H9 (cell line): ENCODE measurements around the gene KCNE2. TPM values are rescaled to one million over a fixed set of nuclear protein-coding genes. Genes with fewer than 3 reads are reported as not detected.
"Not testable (repeated sequence)": the region's sequence is repeated elsewhere in the genome, so short reads cannot be mapped to it uniquely, and the experiment has no call there.

Experiments used
- DNase-seq: peaks from one replicate; pipeline ENCODE4 v3.0.0-alpha.2; 2017
- H2AFZ ChIP-seq: one replicate; pipeline ENCODE4 v1.6.1; 2013; ENCODE audit warnings: mild to moderate bottlenecking, low read length, control low read depth, moderate library complexity
- H2AK5ac ChIP-seq: 2 replicates; pipeline ENCODE4 v1.6.1; 2013; ENCODE audit warnings: low read length, control low read depth, mixed read lengths; ENCODE audit not compliant: insufficient read length
- H2BK120ac ChIP-seq: one replicate; pipeline ENCODE4 v1.6.1; 2013; ENCODE audit warnings: low read depth, mild to moderate bottlenecking, low read length, control low read depth, inconsistent platforms; ENCODE audit not compliant: poor library complexity, severe bottlenecking
- H2BK12ac ChIP-seq: 2 replicates; pipeline ENCODE4 v1.6.1; 2013; ENCODE audit warnings: low read length, control low read depth, mixed read lengths, low read depth; ENCODE audit not compliant: insufficient read length
- H2BK15ac ChIP-seq: 2 replicates; pipeline ENCODE4 v1.6.1; 2013; ENCODE audit warnings: low read depth, low read length, control low read depth
- H2BK20ac ChIP-seq: one replicate; pipeline ENCODE4 v1.6.1; 2013; ENCODE audit warnings: low read depth, mild to moderate bottlenecking, low read length, control low read depth, inconsistent platforms; ENCODE audit not compliant: poor library complexity, severe bottlenecking
- H2BK5ac ChIP-seq: 2 replicates; pipeline ENCODE4 v1.6.1; 2013; ENCODE audit warnings: low read length, control low read depth, mixed read lengths; ENCODE audit not compliant: insufficient read length
- H3K14ac ChIP-seq: 2 replicates; pipeline ENCODE4 v1.6.1; 2013; ENCODE audit warnings: low read length, control low read depth; ENCODE audit not compliant: insufficient read depth
- H3K18ac ChIP-seq: 2 replicates; pipeline ENCODE4 v1.6.1; 2013; ENCODE audit warnings: low read depth, mild to moderate bottlenecking, mixed read lengths, low read length, control low read depth; ENCODE audit not compliant: insufficient read length
- H3K23ac ChIP-seq: 2 replicates; pipeline ENCODE4 v1.6.1; 2013; ENCODE audit warnings: low read length, control low read depth, mixed read lengths, low read depth; ENCODE audit not compliant: insufficient read length
- H3K23me2 ChIP-seq: 2 replicates; pipeline ENCODE4 v1.6.1; 2013; ENCODE audit warnings: low read depth, mild to moderate bottlenecking, mixed read lengths, low read length, control low read depth; ENCODE audit not compliant: insufficient read length, poor library complexity, severe bottlenecking
- H3K27ac ChIP-seq: 2 replicates; pipeline ENCODE4 v1.5.1; 2013; ENCODE audit warnings: low read length, control low read depth, mixed read lengths, low read depth; ENCODE audit not compliant: insufficient read length
- H3K27me3 ChIP-seq: 2 replicates; pipeline ENCODE4 v1.6.1; 2013; ENCODE audit warnings: low read length, control low read depth, inconsistent platforms; ENCODE audit not compliant: insufficient read depth
- H3K4ac ChIP-seq: 2 replicates; pipeline ENCODE4 v1.6.1; 2013; ENCODE audit warnings: low read depth, mild to moderate bottlenecking, control low read depth, inconsistent platforms, low read length, moderate library complexity
- H3K4me1 ChIP-seq: 2 replicates; pipeline ENCODE4 v1.6.1; 2013; ENCODE audit warnings: low read length, control low read depth, inconsistent platforms; ENCODE audit not compliant: insufficient read depth
- H3K4me2 ChIP-seq: 2 replicates; pipeline ENCODE4 v1.6.1; 2013; ENCODE audit warnings: low read length, control low read depth, mixed read lengths; ENCODE audit not compliant: insufficient read length, insufficient read depth
- H3K56ac ChIP-seq: 2 replicates; pipeline ENCODE4 v1.6.1; 2013; ENCODE audit warnings: low read depth, mild to moderate bottlenecking, mixed read lengths, low read length, control low read depth; ENCODE audit not compliant: insufficient read length
- H3K79me1 ChIP-seq: 2 replicates; pipeline ENCODE4 v1.6.1; 2013; ENCODE audit warnings: low read depth, mild to moderate bottlenecking, moderate library complexity, low read length, control low read depth, inconsistent platforms; ENCODE audit not compliant: insufficient read depth, poor library complexity, severe bottlenecking
- H3K79me2 ChIP-seq: 2 replicates; pipeline ENCODE4 v1.6.1; 2013; ENCODE audit warnings: low read length, control low read depth, inconsistent platforms; ENCODE audit not compliant: insufficient read depth
- H3K9ac ChIP-seq: 2 replicates; pipeline ENCODE4 v1.6.1; 2013; ENCODE audit warnings: low read length, control low read depth, mixed read lengths; ENCODE audit not compliant: insufficient read length; ENCODE audit errors: extremely low read depth
- H3K9me3 ChIP-seq: one replicate; pipeline ENCODE4 v1.6.1; 2013; ENCODE audit warnings: low read depth, low read length, inconsistent platforms; ENCODE audit not compliant: control insufficient read depth
- H3T11ph ChIP-seq: one replicate; pipeline ENCODE4 v1.6.1; 2013; ENCODE audit warnings: mild to moderate bottlenecking, low read length, control low read depth, inconsistent platforms
- H4K20me1 ChIP-seq: one replicate; pipeline ENCODE4 v1.6.1; 2013; ENCODE audit not compliant: control insufficient read depth, insufficient read length, insufficient read depth
- H4K5ac ChIP-seq: 2 replicates; pipeline ENCODE4 v1.6.1; 2013; ENCODE audit warnings: low read depth, mild to moderate bottlenecking, mixed read lengths, low read length, control low read depth; ENCODE audit not compliant: insufficient read length
- H4K8ac ChIP-seq: replicated peaks from 2 replicates; pipeline ENCODE4 v1.6.1; 2013; ENCODE audit warnings: low read length, control low read depth, mixed read lengths, low read depth; ENCODE audit not compliant: insufficient read length
- H4K91ac ChIP-seq: 2 replicates; pipeline ENCODE4 v1.6.1; 2013; ENCODE audit warnings: low read depth, mild to moderate bottlenecking, moderate library complexity, mixed read lengths, low read length, control low read depth; ENCODE audit not compliant: insufficient read length
- H3K27ac Mint-ChIP-seq, 3 experiments: 2 replicates in 2 of 3; 3 replicates in 1 of 3; pipeline ENCODE4 v1.8.0; 2020 to 2021; ENCODE audit warnings: mixed read lengths in 3 of 3, mild to moderate bottlenecking in 1 of 3, moderate library complexity in 1 of 3
- H3K27me3 Mint-ChIP-seq: 2 replicates; pipeline ENCODE4 v1.8.0; 2021; ENCODE audit warnings: low read depth, mild to moderate bottlenecking, moderate library complexity, mixed read lengths
- H3K36me3 Mint-ChIP-seq, 3 experiments: 2 replicates in 2 of 3; 3 replicates in 1 of 3; pipeline ENCODE4 v1.8.0; 2020 to 2021; ENCODE audit warnings: low read depth in 3 of 3, mixed read lengths in 3 of 3; ENCODE audit not compliant: insufficient read depth in 1 of 3
- H3K4me1 Mint-ChIP-seq, 2 experiments: 2 replicates each; pipeline ENCODE4 v1.8.0; 2020; ENCODE audit warnings: mixed read lengths in 2 of 2
- H3K4me3 Mint-ChIP-seq, 2 experiments: 2 replicates in 1 of 2; 3 replicates in 1 of 2; pipeline ENCODE4 v1.8.0; 2020 to 2021; ENCODE audit warnings: mild to moderate bottlenecking in 2 of 2, mixed read lengths in 2 of 2, moderate library complexity in 1 of 2
- H3K9me3 Mint-ChIP-seq, 2 experiments: 2 replicates in 1 of 2; 3 replicates in 1 of 2; pipeline ENCODE4 v1.8.0; 2020; ENCODE audit warnings: mild to moderate bottlenecking in 2 of 2, mixed read lengths in 2 of 2, moderate library complexity in 1 of 2
- WGBS: extraction: QIAGEN DNeasy Blood & Tissue Kit; methylation state at CpG from one replicate; pipeline ENCODE4 v1.1.7; 2013; ENCODE audit warnings: missing lambda C conversion rate, low lambda C conversion rate, mixed read lengths; ENCODE audit not compliant: insufficient read length; ENCODE audit errors: extremely low coverage; 5-methylcytosine and 5-hydroxymethylcytosine counted together
- total RNA-seq: library from RNA; stranded (reverse); gene quantifications from 2 replicates; pipeline ENCODE4 v1.2.1, GENCODE V29; 2021

The KCNE2 gene
- total RNA-seq, 1 experiment from 2014 or later = not detected

DNA sequence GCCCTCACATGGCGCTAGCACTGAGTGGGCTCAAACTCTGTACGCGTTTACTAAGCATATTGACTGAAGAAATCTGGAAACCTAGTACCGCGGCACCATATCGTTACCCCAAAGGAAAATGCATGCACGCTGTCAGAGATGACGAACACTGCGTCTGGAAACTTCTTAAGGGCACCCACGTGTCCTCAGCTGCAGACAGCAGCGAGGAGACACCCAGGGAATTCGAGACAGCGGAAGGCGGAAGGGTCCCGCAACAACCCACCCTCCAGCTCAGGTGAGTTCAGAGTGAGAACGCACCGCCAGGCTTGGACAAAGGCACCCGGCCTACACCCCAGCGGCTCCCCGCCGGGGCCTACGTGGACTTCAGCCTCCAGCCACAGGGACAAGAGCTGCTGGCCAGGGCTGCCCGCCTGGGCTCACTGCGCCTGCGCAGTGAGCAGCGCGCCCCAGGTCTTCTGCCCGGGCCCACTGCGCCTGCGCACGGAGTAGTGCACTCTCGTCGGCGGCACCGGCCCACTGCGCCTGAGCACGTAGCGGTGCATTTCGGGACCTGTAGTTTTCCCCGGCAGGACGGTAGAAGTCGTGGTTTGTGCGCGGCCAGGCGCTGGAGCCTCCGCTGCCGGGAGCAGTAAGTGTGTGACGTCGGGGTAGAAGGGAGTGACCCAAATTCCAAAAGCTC lies 11.3 kb downstream of the KCNE2 start, which contains the start of gene SMIM11:
Gene SMIM11, plus strand, starts transcription at position 568 of the 679 bp plus-strand sequence. CDS start 3,998 bp downstream, outside the sequence.
- not testable (repeated sequence) for H2AFZ ChIP-seq, H3K14ac ChIP-seq, H3K79me2 ChIP-seq, H2BK20ac ChIP-seq, H3K18ac ChIP-seq, H3K4me3 Mint-ChIP-seq, H4K20me1 ChIP-seq, H3K9ac ChIP-seq, H2BK5ac ChIP-seq, H2BK12ac ChIP-seq, H3T11ph ChIP-seq, H3K9me3 Mint-ChIP-seq, H2BK120ac ChIP-seq, H2BK15ac ChIP-seq, DNase-seq, H3K23me2 ChIP-seq, H3K23ac ChIP-seq, H4K8ac ChIP-seq, H3K56ac ChIP-seq, H3K9me3 ChIP-seq, H3K4ac ChIP-seq, H3K27me3 Mint-ChIP-seq, H3K4me1 ChIP-seq, H2AK5ac ChIP-seq, H4K5ac ChIP-seq, H3K27me3 ChIP-seq, H3K27ac Mint-ChIP-seq, H3K4me2 ChIP-seq, H3K79me1 ChIP-seq, H3K27ac ChIP-seq, H4K91ac ChIP-seq, H3K36me3 Mint-ChIP-seq
- H3K4me1 Mint-ChIP-seq = peaks cover 10 to 11% of the 10 kb centered on the region in 2 experiments
- no CpG with 5 or more reads among the region's 49 CpGs for WGBS

DNA sequence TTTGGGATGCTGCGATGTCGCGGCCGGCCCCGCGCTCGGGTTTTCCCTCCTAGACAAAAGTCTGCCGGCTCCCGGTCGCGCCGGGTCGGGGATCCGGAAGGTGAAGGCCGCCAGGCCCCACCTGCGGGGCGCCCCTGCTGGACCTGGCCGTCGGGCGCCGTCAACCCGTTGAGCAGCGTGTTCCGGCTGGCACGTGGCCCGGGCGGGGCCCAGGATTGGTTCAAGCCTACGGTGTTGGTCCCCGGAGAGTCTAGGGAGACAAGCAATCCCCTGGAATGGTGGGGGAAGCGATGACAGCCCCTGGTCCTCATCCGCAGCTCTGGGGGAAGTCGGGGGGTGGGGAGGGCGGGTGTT lies 11.8 kb downstream of the KCNE2 start:
- not testable (repeated sequence) for H2AK5ac ChIP-seq, H4K5ac ChIP-seq, H3K9me3 Mint-ChIP-seq, H4K91ac ChIP-seq, H2BK15ac ChIP-seq, H2BK5ac ChIP-seq, H3K79me2 ChIP-seq, H4K20me1 ChIP-seq, H3K36me3 Mint-ChIP-seq, H3K18ac ChIP-seq, H2AFZ ChIP-seq, H3K23ac ChIP-seq, H3T11ph ChIP-seq, H3K56ac ChIP-seq, H3K9ac ChIP-seq, H3K14ac ChIP-seq, DNase-seq, H3K4me1 ChIP-seq, H2BK20ac ChIP-seq, H3K9me3 ChIP-seq, H3K27me3 ChIP-seq, H3K4ac ChIP-seq, H2BK12ac ChIP-seq, H2BK120ac ChIP-seq, H3K27ac Mint-ChIP-seq, H3K4me3 Mint-ChIP-seq, H4K8ac ChIP-seq, H3K27me3 Mint-ChIP-seq, H3K23me2 ChIP-seq, H3K4me2 ChIP-seq, H3K79me1 ChIP-seq, H3K27ac ChIP-seq
- H3K4me1 Mint-ChIP-seq = peaks cover 10 to 11% of the 10 kb centered on the region in 2 experiments
- WGBS = no CpG with 5 or more reads among the region's 33 CpGs
